GM19452 (cell line): ENCODE results near the gene MICAL2.

Experiments used
- ATAC-seq: cut with Tn5 transposase; IDR thresholded peaks from one replicate; pipeline ENCODE4 v1.9.1; 2021; ENCODE audit not compliant: unreplicated experiment

The MICAL2 gene

DNA sequence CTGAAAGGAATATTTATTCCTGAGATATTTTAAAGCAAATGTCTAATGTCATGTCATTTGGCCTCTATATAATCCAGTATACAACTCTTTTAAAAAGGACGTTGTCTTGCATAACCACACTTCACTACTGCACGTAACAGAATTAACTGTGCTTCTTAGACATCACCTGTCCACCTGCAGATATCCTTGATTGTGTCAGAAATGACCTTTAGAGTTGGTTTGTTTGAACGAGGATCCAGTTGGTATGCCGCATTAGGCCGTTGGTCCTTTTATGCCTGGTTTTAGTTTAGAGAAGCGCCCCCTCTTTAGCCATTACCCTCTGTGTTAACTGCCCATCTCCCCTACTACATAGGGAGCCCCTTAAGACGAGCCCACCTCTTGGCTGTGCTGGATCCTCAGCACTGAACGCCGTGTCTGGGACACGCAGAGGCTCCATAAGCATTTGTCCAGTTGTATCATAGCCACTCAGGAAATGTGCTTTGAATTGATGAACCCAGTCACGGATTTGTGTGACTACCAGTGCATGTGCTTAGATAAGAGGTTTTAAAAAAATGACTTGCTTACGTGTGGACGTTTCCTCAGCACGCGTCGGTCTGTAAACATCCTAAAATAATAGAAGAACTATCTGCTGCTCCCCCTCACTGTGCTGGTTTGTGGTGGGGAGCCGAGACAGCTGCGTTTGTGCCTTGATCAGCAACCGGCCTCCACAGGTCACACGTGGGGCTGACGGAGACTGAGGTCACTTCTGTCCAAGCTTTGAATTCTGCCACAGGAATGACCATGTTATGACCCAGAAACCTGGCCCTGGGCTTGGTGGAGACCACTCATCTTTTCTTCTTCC is 4.0 kb downstream of the MICAL2 start:
- ATAC-seq: no peak

DNA sequence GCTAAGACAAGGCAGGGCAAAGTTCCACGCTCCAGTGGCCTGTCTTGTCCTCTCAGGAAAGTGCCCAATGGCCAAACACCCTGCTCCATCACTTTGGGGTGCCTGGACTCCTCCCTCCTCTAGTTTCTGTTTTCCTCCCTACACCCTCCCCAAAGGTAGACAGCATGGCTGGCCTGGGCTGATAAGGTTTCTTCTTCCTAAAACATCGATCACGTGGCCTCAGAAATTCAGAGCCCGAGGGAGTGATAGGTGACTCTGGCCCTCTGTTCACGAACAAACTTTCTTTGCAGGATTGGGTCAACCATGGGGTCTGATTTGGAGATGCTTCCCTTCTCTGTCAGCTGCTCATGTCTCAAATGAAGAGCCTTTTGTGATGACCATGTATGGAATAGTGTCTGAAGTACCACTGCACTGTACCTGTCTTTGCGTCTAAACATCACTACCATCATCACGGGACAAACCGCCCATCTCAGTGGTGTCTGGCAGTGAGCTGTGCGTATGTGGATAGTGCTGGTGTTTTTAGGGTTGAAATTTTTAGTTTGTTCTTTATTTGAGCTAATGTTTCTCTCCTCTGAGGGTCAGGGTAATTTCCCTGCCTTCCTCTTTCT is 6.1 kb downstream of the MICAL2 start:
- ATAC-seq: no peak

- no peak for ATAC-seq
These were observed 6.8 kb downstream of the MICAL2 start for GRCh38 chr11:12117200-12117599.

DNA sequence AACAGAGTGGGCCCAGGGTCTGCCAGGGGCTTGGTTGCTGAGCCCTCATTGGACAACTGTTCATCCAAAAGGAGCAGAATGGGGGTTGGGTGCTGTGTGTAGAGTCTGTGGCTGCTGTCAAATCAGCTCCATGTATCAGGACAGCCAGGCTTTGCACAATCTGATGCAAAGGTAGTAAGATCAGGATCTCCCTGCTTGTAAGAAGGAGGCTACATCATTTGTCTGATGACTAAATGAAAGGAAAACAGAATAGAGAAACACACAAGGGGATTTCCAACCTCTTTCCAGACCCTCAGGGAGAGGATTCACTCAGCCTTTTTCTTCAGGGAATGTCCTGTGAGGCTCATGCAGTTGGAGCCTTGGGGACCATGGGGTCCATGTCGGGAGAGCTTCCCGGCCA is 7.2 kb downstream of the MICAL2 start:
- no peak for ATAC-seq

DNA sequence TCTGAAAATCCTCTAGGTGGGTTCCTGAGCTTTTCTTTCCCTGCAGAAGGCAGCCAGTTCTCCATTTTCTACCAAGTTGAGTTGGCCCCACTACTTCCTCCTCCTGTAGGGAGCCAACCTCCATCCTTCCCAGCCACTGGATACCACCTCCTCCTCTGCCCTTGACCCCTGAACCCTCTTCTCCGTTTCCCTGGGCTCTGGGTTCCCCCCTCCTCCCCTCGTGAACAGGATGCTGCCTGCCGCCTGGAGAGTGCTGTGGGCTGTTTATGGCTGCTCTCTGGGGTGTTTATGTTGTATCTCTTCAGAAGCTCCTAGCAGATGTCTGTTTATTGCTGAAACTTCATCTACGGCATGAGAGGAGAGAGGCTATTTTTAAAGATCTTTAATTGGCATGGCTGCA is 8.6 kb downstream of the MICAL2 start:
- no peak for ATAC-seq

- no peak for ATAC-seq
These were observed 9.1 kb downstream of the MICAL2 start for GRCh38 chr11:12119502-12119901.

GRCh38 chr11:12120031-12121008 is 9.9 kb downstream of the MICAL2 start:
- no peak for ATAC-seq

DNA sequence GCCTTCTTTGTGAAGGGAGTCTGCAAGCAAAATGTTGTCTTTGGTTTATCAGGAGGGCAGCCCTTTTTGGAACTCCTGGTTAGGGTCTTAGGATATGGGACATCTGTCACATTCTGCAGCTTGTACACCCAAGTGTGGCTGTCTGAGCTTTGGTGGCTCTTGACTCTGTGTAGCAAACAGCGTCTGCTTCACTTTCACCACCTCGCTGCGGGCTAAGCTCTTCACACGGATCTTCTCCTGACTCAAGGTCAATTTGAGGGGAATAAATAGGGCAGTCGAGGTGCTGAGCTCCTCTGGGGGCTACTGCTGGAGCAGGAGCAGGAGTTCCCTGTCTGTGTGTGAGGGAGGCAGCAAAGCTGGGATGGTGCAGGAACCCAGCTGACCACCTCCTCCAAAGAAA is 10.6 kb downstream of the MICAL2 start:
- no peak for ATAC-seq

DNA sequence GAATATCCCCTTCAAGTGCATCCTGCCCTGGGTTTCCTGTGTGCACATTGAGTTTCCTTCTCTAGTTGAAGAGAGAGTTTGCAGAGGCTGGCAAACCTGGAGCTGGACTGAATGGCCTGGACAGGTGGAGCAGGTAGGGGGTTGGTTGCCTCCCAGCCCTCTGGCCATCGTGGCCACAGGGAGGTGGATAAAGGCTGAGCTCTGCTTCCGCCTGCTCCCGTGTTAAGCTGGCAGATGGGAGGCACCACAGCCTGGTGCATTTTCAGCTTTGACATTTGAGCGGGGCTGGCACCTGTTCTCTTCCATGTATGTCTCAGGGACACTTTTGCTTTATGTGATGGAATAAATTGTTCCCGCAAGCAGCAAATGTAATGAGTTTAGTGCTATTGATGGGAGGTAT is 11.1 kb downstream of the MICAL2 start:
- ATAC-seq: no peak

DNA sequence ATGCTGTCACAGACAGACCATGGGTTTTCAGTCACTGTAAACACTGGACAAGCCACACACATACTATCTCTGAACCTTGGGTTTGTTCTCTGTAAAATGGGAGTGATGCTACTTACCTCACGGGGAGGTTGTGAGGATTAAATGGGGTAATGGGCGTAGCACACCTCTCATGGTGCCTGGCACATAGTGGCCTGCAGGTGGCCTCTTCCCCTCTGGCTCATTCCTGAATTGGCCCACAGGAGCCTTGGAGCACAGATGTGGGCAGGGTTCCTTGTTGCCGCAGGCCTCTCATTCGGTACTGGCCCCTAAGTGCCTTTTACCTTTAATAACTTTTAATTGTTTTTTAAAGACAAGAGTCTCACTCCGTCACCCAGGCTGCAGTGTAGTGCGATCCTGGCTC is 11.7 kb downstream of the MICAL2 start:
- ATAC-seq: no peak

DNA sequence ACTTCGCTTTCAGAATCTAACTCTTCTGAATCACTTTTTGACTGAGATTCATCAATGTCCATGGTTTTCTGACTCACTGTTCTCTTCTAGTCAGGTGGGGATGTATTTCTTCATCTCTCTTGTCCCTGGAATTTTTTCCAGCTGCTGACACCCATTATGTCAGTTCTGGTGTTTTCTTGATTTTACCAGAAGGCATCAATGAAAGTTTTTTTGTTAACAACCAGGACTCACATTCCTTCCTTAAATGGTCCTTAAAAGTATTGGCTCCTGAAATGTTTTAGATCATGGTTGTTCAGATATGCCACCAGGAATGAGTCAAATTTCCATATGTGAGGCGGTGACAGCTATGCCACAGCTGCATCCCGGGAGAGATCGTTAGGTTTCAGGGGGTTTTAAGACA is 12.9 kb downstream of the MICAL2 start:
- no peak for ATAC-seq

- no peak for ATAC-seq
These were observed 13.4 kb downstream of the MICAL2 start for GRCh38 chr11:12123799-12124198.

DNA sequence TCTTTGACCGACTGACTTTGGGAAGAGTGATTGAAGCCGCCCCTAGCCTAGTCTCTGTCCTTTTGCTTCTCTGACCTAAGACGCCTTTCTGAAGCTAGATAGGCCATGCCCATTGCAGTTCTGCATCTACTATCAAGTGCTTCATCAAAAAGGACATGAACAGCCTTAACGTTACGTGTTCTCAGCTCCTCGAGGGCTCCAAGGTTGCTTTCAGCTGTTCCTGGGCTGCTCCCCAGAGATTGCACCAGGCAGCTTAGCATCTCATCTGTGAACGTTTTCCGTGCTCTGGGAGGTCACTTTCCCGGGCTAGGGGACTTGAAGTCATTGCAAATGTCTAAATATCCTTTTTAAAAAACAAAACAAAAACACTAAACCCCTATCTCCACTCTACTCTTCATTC is 13.9 kb downstream of the MICAL2 start:
- no peak for ATAC-seq

- no peak for ATAC-seq
These were observed 15.3 kb downstream of the MICAL2 start for GRCh38 chr11:12125609-12126149.

DNA sequence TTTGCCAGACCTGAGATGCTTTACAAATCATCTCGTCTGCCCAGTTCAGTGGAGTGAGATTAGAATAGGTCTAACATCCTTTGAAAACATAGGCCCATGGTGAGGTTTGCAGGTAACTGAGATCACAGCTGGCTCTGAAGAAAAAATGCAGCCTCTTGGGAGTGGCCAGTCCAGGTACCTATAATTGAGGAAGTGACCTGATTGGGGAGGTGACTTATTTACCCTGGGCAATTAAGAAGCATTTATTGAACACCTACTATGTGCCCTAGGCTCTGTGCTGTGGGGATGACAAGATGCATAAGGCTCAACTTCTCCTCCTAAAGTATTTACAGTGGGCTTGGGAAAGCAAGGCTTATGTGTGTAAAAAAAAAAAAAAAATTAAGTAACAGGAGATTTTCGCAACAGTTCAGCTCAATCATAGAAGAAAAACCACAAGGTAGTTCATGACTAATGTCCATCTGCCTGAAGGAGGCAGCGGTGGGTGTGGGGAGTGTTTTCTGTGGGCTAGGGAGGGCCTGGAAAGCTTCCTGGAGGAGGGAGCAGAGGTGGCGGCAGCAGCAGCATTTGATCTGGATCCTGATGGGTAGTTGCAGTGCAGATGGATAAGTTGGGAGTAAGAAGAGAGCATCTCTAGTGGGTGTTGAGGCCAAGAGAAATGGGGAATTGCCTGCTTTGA is 16.1 kb downstream of the MICAL2 start:
- no peak for ATAC-seq

DNA sequence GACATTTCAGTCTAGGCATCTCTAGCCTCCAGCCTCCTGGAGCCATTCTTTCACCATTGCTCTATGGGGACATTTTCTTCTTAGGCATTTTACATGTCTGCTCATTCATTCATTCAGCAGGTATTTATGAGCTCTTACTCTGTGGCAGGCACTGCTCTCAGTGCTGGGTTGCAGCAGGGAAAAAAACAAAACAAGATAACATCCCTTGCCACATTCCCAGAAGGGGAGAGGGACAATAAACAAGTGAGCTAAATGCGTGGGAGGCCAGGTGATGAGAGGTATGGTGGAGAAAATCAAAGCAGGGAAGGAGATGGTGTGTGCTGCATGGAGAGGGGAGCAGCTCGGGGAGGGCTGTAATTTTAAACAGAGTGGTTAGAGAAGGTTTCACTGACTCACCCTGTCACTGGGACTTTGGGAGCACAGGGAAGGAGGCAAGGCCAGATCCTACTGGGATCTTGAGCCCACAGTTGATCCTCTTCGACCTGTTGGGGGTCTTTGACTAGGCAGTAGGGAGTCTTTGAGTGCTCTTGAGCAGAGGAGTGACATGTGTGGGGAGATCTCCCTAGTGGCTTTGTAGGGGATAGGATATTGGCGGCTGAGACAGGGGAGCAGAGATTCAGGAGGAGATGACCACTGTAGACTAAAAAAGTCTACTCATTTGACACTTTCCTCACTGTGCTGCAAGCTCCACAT is 17.0 kb downstream of the MICAL2 start:
- no peak for ATAC-seq

- no peak for ATAC-seq
These were observed 17.9 kb downstream of the MICAL2 start for GRCh38 chr11:12128301-12128751.

DNA sequence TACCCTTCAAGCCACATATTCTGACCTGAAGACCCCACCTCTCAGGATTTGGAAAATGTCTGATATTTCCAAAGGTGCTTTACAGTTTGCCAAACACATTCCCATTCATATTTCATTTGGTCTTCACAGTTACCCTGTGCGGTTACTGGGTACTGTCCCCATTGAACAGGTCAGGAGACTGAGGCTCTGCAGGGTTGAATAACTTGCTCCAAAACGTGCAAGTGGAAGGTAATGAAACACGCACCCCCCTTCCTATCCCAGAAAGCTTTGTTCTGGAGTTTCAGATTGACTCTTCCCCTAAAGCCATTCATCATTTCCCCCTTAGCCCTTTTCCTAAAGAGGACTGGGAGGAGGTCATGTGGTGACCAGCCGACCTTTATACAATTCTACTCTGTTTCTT is 18.8 kb downstream of the MICAL2 start:
- ATAC-seq: no peak

- no peak for ATAC-seq
These were observed 20.0 kb downstream of the MICAL2 start for GRCh38 chr11:12130180-12130980.
